HEK293 (cell line): ENCODE results near the gene TMF1.

Experiments used
- CTCF ChIA-PET: fragments of 350-600 bp; formaldehyde crosslinking; extraction: SDS; loops from one replicate; lab custom pipeline; 2021; ENCODE audit warnings: antibody characterized with exemption; lab: Yijun Ruan, JAX
- POLR2A ChIA-PET: fragments of 300-600 bp; formaldehyde crosslinking; extraction: SDS; loops from one replicate; lab custom pipeline; 2020; ENCODE audit warnings: antibody characterized with exemption, inconsistent platforms; lab: Yijun Ruan, JAX
- H3K27ac ChIP-seq: fragments of 200-500 bp; sonication (Bioruptor generic); 2 replicates; pipeline ENCODE4 v1.5.1; 2014; ENCODE audit warnings: low read depth, low read length, control low read depth, inconsistent platforms; ENCODE audit errors: extremely low read depth
- H3K36me3 ChIP-seq, 2 experiments: fragments of 200-500 bp in 1 of 2; sonication (Bioruptor generic) in 1 of 2; 1 replicate in 1 of 2; 2 replicates in 1 of 2; pipeline ENCODE4 v1.5.1; 2014 to 2017; ENCODE audit warnings: inconsistent platforms in 2 of 2, low read length in 2 of 2; ENCODE audit not compliant: control insufficient read depth in 2 of 2, insufficient read depth in 1 of 2
- H3K4me1 ChIP-seq: fragments of 200-500 bp; sonication (Bioruptor generic); 2 replicates; pipeline ENCODE4 v1.5.1; 2014; ENCODE audit warnings: mild to moderate bottlenecking, low read length, inconsistent platforms; ENCODE audit not compliant: control insufficient read depth, insufficient read depth
- H3K4me3 ChIP-seq: 2 replicates; pipeline ENCODE4 v1.5.1; 2011; ENCODE audit warnings: low read depth, mild to moderate bottlenecking, control low read depth, low read length, moderate library complexity
- H3K9me3 ChIP-seq: fragments of 200-500 bp; sonication (Bioruptor generic); 2 replicates; pipeline ENCODE4 v1.5.1; 2014; ENCODE audit warnings: low read depth, low read length, inconsistent platforms; ENCODE audit not compliant: control insufficient read depth, insufficient read depth
- AEBP2 ChIP-seq: fragments of 450-650 bp; formaldehyde crosslinking; IDR thresholded peaks from 2 replicates; pipeline ENCODE4 v1.5.1; 2016; ENCODE audit warnings: missing biosample characterization, missing genetic modification characterization, borderline replicate concordance
- CTCF ChIP-seq: fragments of 450-650 bp; formaldehyde crosslinking; IDR thresholded peaks from 2 replicates; pipeline ENCODE4 v1.5.1; 2016; ENCODE audit warnings: missing biosample characterization, missing genetic modification characterization
- FEZF1 ChIP-seq: fragments of 450-650 bp; formaldehyde crosslinking; IDR thresholded peaks from 2 replicates; pipeline ENCODE4 v1.5.1; 2016; ENCODE audit warnings: missing biosample characterization, missing genetic modification characterization
- KLF10 ChIP-seq: fragments of 450-650 bp; IDR thresholded peaks from 2 replicates; pipeline ENCODE4 v1.5.1; 2018; ENCODE audit warnings: missing biosample characterization, mild to moderate bottlenecking, missing genetic modification characterization
- MYNN ChIP-seq: fragments of 450-650 bp; formaldehyde crosslinking; IDR thresholded peaks from 2 replicates; pipeline ENCODE4 v1.5.1; 2016; ENCODE audit warnings: missing biosample characterization, missing genetic modification characterization, borderline replicate concordance
- PRDM10 ChIP-seq: fragments of 450-650 bp; formaldehyde crosslinking; IDR thresholded peaks from 2 replicates; pipeline ENCODE4 v1.5.1; 2016; ENCODE audit warnings: missing biosample characterization, missing genetic modification characterization
- SP2 ChIP-seq: fragments of 450-650 bp; formaldehyde crosslinking; IDR thresholded peaks from 2 replicates; pipeline ENCODE4 v1.5.1; 2016; ENCODE audit warnings: missing biosample characterization, missing genetic modification characterization
- SP3 ChIP-seq: fragments of 450-650 bp; formaldehyde crosslinking; IDR thresholded peaks from 2 replicates; pipeline ENCODE4 v1.5.1; 2016; ENCODE audit warnings: missing biosample characterization, missing genetic modification characterization
- ZBTB10 ChIP-seq: fragments of 450-650 bp; formaldehyde crosslinking; IDR thresholded peaks from 2 replicates; pipeline ENCODE4 v1.5.1; 2016; ENCODE audit warnings: missing biosample characterization, missing genetic modification characterization
- ZFP41 ChIP-seq: fragments of 450-650 bp; formaldehyde crosslinking; IDR thresholded peaks from 2 replicates; pipeline ENCODE4 v1.5.1; 2016; ENCODE audit warnings: missing biosample characterization, missing genetic modification characterization, borderline replicate concordance
- ZNF140 ChIP-seq: fragments of 450-650 bp; formaldehyde crosslinking; IDR thresholded peaks from 2 replicates; pipeline ENCODE4 v1.5.1; 2016; ENCODE audit warnings: missing biosample characterization, missing genetic modification characterization
- ZNF155 ChIP-seq: fragments of 450-650 bp; formaldehyde crosslinking; IDR thresholded peaks from 2 replicates; pipeline ENCODE4 v1.5.1; 2016; ENCODE audit warnings: missing biosample characterization, missing genetic modification characterization
- ZNF175 ChIP-seq: fragments of 450-650 bp; formaldehyde crosslinking; IDR thresholded peaks from 2 replicates; pipeline ENCODE4 v1.5.1; 2016; ENCODE audit warnings: missing biosample characterization, missing genetic modification characterization
- ZNF2 ChIP-seq: fragments of 450-650 bp; formaldehyde crosslinking; IDR thresholded peaks from 2 replicates; pipeline ENCODE4 v1.5.1; 2016; ENCODE audit warnings: missing biosample characterization, missing genetic modification characterization
- ZNF274 ChIP-seq, 2 experiments: fragments of 200-500 bp in 1 of 2; fragments of 450-650 bp in 1 of 2; sonication (Bioruptor generic) in 1 of 2; formaldehyde crosslinking in 1 of 2; IDR thresholded peaks; 2 replicates each; pipeline versions ENCODE4 v1.5.1 to v1.6.1; 2014 to 2016; ENCODE audit warnings: borderline replicate concordance in 1 of 2, inconsistent platforms in 1 of 2, low read length in 1 of 2, missing biosample characterization in 1 of 2, missing genetic modification characterization in 1 of 2
- ZNF280D ChIP-seq: fragments of 450-650 bp; formaldehyde crosslinking; IDR thresholded peaks from 2 replicates; pipeline ENCODE4 v1.5.1; 2016; ENCODE audit warnings: missing biosample characterization, missing genetic modification characterization
- ZNF426 ChIP-seq: fragments of 450-650 bp; formaldehyde crosslinking; IDR thresholded peaks from 2 replicates; pipeline ENCODE4 v1.5.1; 2017; ENCODE audit warnings: missing biosample characterization, missing genetic modification characterization, mild to moderate bottlenecking, inconsistent platforms, moderate library complexity
- ZNF433 ChIP-seq: fragments of 450-650 bp; formaldehyde crosslinking; IDR thresholded peaks from 2 replicates; pipeline ENCODE4 v1.5.1; 2016; ENCODE audit warnings: missing biosample characterization, missing genetic modification characterization, low read depth
- ZNF513 ChIP-seq: fragments of 450-650 bp; IDR thresholded peaks from 2 replicates; pipeline ENCODE4 v1.5.1; 2018; ENCODE audit warnings: missing biosample characterization, missing genetic modification characterization
- ZNF585B ChIP-seq: fragments of 450-650 bp; formaldehyde crosslinking; IDR thresholded peaks from 2 replicates; pipeline ENCODE4 v1.5.1; 2016; ENCODE audit warnings: missing biosample characterization, missing genetic modification characterization
- ZSCAN23 ChIP-seq: fragments of 450-650 bp; formaldehyde crosslinking; IDR thresholded peaks from 2 replicates; pipeline ENCODE4 v1.5.1; 2016; ENCODE audit warnings: missing biosample characterization, missing genetic modification characterization

TMF1 gene

GRCh38 chr3:69020424-69020823, 31.7 kb downstream of the TMF1 start (continued):
- TF ChIP-seq ZNF513 (no peak), ZSCAN23 (tag by site-specific recombination) (no peak), AEBP2 (no peak), ZNF175 (tag by site-specific recombination) (no peak)

GRCh38 chr3:69016901-69017300, 35.2 kb downstream of the TMF1 start:
- Histone ChIP-seq H3K36me3 (peaks cover 0 to 22% of the 10 kb centered on the region in 2 experiments), H3K4me1 (no peaks in the 10 kb centered on the region), H3K27ac (no peak overlapping the region), H3K4me3 (no peak overlapping the region), H3K9me3 (no peaks in the 10 kb centered on the region)
- ChIA-PET CTCF (interaction anchor here (0.8 kb wide), 1 partner anchor 145 kb away, joined by 4 read pairs; no protein-coding TSS in a partner anchor), POLR2A (interaction anchor here (0.6 kb wide), 1 partner anchor 26 kb away, joined by 4 read pairs; no protein-coding TSS in a partner anchor)
- no peak for TF ChIP-seq ZBTB10 (tag by site-specific recombination)
- no peak for TF ChIP-seq FEZF1
- no peak for TF ChIP-seq ZNF2
- TF ChIP-seq ZNF140 (tag by site-specific recombination), result no peak
- TF ChIP-seq ZNF426, result no peak
- TF ChIP-seq ZNF274 (IDR thresholded peaks at IDR 0.05; ENCODE audit: low read length), result no peak
- TF ChIP-seq ZNF274 (tag by site-specific recombination; IDR thresholded peaks at IDR 0.05; ENCODE audit: borderline replicate concordance), result no peak
- TF ChIP-seq CTCF (tag by site-specific recombination), result no peak
- TF ChIP-seq PRDM10, result no peak
- TF ChIP-seq ZNF155 (tag by site-specific recombination), result no peak
- no peak for TF ChIP-seq SP3 (tag by site-specific recombination)
- TF ChIP-seq MYNN (tag by site-specific recombination), result no peak
- TF ChIP-seq SP2 (tag by site-specific recombination), result no peak
- TF ChIP-seq ZNF280D (tag by site-specific recombination), result no peak
- TF ChIP-seq ZNF585B (tag by site-specific recombination), result no peak
- TF ChIP-seq KLF10 (tag by site-specific recombination), result no peak
- no peak for TF ChIP-seq ZFP41 (tag by site-specific recombination)
- TF ChIP-seq ZNF433 (tag by site-specific recombination), result no peak
